ENCODE measurements around the gene PTPRM.

Gene PTPRM

DNA sequence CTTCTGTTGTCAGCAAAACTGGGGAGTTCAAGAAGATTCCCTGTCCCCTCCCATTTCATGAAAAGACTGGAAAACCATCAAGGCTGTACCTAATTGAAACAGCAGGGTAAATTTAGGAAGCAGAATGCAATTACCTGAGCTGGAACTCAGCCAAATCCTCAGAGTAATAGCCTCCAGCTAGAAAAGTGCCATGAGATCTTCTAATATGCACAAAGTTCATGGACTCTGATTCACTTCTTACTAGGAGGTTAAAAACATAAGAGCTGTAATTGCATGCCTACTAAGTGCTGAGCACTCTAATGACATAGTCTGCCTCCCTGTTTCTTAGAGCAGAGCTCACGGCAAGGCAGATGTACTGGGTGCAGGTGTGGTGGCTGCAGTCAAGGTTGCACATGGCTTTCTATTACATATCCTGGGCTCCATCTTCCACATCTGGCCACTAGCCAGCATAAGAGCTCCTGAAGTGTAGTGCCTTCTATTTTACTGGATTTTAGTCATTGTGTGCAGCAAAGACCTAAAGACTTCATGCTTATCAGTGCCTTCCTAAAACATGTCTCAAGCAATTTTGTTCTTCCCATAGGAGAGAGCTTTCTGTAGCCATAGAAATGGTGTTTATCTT, 341.7 kb downstream of the PTPRM start:
- DNase-seq = no peak

DNA sequence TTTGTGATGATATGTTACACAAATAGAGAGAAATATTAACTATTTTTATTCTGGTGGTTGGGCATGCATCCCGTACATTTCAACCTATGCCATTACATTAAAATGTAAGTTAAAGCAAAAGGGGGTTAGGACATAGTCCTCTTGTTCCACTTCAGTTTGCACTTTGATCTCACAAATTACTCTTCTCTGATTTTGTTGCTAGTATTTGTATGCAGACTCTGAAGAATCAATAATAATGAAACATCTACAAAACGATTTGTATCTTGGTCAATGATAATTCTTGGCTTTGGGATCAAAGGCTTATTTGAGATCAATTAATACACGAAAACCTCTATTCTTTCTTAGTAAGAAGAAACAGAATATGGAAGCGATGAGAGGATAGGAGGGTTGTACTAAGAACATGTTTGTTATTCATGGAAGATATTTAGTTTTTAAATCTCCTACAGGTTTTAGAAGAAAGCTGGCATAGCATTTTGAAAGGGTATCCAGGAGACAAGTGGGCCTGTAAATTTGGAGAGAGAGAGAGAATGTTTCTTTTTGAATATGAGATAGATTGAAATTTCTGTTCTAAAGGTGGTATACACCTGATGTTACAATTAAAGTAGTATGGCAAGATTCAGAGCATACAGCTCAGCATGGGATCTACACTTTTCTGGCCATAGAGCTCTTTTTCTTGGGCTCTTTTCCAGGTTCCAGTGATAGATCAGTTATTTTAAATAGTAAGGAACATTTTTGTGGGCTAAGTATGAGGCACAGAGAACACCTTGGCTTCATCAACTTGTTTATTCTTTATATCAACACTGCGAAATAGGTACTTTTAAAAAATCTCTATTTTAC, 347.9 kb downstream of the PTPRM start:
- no peak for DNase-seq

DNA sequence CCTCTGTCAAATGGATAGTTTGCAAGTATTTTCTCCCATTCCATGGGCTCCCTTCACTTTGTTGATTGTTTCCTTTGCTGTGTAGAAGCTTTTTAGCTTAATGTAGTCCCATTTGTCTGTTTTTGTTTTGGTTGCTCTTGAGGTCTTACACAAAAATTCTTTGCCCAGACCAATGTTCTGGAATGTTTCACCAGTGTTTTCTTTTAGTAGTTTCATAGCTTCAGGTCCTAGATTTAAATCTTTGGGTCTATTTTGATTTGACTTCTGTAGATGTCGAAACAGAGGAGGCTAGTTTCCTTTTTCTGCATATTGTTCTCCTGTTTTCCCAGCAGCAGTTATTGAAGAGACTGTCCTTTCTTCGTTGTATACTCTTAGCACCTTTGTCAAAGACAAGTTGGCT, 351.6 kb downstream of the PTPRM start:
- DNase-seq = no peak

DNA sequence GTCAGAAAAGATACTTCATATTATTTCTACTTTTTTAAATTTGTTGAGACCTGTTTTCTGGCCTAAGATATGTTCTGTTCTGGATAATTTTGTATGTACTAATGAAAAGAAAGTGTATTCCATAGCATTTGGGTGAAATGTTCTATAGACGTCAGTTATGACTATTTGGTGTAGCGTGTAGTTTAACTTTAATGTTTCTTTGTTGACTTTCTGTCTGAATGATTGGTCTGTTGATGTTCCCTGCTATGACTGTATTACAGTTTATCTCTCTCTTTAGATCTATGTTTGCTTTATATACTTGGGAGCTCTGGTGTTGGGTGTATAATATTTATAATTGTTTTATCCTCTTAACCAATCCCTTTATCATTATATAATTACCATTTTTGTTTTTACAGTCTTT, 352.4 kb downstream of the PTPRM start:
- DNase-seq = no peak

DNA sequence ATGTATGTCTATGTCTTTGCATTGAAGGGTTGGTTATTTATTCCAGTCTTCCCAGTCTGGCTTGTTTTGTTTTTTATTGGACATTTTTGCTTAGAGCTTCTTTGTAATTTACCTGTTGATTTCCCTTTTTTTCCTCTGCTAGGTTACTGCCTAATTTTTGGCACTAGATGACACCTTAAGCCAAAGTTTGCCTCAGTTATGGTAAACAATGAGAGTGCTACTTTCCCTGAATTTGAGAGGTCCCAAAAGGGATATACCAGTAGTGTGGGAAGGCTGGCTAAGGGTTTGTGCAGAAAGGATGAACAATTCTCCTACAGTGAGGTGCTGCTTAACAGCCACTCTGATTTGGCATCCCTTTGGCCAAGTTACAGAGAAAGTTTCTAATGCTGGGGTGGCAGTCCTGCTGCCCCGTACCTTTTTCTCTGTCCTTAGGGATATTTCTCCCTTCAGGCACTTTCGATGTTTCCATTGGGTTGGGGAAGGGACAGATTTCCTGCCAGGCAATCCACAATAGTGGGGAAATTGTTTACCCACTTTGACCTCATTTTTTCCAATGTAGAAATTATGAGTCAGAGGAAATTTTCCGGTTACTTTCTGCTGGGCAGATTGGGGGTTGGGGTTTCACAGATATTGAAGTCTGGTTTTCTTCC, 354.9 kb downstream of the PTPRM start:
- DNase-seq = no peak

DNA sequence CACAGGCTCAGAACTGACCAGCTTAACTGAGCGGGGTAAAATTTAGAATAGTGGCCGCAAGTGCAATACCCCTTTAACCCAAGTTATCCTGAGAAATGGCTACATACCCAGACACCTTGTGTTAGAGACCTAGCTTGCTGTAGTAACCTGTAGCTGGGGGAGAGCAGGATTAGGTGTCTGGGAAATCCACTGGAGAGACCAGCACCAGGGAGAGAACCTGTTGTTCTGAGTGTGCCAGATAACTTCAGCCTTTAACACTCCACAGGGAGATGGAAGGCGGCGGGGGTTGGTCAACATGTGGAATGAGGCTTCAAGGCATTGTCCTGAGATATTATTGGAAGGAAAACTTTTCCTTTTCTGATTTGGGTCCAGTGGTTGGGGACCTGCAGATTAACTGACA, 356.0 kb downstream of the PTPRM start:
- DNase-seq = no peak

DNA sequence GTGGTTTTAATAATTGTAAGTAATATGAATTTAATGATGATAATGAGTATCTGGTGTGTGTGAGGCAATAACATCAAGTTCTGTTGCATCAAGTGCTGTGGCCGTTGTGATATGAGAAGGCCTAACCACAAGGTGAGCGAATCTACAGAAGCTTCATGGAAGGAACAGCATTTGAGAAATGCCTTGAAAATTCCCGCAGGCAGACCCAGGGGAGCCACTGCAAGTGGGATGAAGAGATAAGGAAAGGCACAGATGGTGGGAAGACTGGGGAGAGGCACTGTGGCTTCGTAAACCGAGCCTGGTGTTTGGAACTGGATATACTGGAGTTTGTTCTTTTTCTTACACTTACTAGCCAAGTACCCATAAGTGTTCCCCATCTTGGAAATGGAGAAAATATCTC, 357.5 kb downstream of the PTPRM start:
- no peak for DNase-seq

DNA sequence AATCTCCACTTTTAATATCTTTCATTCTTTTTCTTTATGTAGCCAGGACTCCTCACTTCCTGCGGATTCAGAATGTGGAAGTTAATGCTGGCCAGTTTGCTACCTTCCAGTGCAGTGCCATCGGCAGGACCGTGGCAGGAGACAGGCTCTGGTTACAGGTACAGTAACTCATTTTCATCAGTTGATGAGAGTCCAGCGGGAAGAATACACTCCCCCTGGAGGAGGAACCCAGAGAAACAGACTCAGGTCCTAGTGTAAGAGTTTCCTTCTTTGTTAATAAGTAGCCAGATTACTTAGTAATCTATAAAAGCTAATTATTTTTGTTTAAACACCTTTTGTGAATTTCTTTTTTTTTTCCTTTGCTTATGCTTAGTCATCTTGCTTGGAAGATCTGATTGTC, 359.4 kb downstream of the PTPRM start:
- DNase-seq = no peak

DNA sequence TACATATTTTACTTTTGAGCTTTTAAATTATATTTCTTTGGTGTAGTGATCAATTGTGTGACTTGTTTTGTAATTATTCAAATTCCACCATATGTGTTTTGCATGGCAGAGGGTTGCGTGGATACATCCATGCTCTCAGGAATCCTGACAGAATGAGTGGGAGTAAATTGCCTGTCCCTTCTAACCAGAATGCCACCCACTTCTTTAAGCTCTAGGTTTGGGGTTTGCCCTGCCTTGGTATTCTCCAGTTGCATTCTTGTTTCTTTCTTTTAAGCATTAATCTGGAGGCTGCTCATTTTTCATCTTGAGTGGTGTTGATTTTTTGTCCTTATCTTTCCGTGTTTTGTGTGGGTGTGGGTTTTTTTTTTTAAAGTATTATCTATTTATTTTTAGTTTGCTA, 360.0 kb downstream of the PTPRM start:
- no peak for DNase-seq

DNA sequence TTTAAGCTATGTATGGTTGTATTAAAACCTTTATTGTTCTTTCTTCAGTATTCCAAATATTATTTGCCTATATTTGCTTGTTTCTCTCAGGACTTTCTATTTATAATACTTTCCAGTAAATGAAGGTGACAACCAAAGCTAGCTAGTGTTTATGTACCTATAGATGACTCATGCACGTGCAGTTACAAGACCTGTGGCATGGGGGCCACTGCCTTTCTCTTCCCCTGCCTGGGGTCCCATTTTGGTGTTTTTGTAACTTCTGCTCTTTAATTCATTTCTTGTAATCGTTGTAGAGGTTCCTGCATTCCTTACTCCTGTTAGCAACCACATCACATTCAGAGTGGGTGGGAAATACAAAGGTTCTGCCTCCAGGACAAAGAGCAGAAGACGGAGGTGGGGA, 364.6 kb downstream of the PTPRM start:
- DNase-seq = no peak

DNA sequence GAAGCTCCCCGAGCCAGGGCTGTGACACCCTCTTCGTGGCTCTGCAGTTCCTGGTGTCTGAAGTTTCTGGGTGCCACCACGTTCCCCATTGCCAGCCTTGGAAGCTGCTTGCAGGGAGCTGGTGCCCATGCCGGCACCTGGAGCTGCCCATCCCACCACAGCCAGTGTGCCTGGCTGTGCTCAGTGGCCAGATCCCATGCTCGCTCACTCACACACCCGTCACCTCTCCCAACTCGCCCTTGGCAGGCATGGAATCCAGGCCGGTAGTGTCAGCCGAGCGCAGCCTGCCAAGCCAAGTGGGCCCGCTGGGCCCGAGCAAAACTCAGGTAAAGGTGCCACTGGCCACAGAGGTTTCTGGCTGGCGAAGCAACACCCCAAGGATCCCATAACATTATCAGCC, 370.2 kb downstream of the PTPRM start:
- DNase-seq = no peak

DNA sequence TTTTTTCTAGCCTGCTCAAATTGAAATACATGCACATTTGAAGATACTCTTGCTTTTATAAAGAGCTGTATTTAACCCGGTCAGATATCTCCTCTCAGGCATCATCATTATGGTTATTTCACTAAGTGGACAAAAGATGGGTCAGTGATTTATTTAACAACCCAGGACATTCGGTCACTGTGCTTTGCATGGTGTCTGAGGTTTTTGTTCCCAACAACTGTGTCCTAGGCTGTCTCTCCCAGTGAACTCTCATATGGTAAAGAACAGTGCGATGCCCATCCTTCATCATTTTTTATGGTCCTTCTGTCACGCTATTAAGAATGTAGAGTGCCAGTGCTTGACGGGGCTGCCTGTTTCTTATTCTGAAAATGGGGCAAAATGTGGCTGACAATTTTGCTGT, 372.4 kb downstream of the PTPRM start:
- no peak for DNase-seq

DNA sequence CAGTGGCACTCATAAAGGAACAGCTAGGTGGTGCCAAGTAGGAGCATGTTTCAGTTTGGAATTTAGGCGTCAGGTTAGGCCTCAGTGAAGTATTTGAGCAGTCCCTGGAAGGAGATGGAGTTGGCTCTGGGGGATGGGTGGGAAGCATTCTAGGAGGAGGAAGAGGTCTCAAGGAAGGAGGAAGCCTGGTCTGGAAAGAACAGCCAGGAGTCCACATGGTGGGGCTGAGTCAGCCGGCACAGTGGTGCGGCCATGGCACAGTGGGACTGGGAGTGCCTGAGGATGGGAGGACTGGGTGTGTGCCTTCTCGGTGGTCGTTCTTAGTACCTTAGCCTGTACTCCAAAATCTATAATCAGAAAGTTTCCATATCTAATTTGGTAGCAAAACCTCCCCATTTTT, 373.3 kb downstream of the PTPRM start:
- no peak for DNase-seq

DNA sequence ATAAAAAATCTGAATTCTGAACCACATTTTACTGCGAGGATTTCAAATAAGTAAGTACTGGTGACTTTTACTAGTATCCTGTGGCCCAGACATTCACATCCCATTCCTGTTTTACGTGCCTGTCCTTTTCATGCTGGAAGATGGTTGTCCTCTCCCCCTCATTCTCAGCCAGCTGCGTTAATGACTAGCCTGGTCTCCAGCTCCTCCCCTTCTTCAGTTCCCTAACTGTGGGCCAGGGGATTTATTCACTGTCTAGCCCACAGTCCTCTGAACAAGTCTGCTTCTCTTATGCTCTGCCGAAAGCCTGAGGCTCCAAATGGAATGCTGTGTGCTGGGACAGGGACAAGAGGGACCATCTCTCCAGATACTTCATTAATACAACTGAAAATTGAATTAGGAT, 373.9 kb downstream of the PTPRM start:
- no peak for DNase-seq

DNA sequence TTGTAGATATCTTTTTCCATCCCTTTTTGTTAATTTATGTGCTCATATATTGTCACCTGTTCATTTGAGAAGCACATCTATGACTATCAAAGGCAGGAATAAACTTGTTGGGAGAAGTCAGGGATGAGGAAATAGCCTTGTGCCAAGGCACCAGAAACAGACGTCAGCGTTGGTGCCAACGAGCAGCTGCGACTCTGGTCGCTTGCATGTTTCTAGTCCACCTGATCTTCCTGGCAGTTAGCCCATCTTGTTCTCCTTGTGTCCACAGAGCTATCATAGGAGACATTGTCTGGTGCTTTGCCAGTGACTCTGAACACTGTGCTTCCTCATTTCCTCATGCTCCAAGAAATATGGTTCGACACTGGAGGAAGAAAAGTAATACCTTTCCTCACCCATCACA, 374.4 kb downstream of the PTPRM start:
- DNase-seq = no peak

DNA sequence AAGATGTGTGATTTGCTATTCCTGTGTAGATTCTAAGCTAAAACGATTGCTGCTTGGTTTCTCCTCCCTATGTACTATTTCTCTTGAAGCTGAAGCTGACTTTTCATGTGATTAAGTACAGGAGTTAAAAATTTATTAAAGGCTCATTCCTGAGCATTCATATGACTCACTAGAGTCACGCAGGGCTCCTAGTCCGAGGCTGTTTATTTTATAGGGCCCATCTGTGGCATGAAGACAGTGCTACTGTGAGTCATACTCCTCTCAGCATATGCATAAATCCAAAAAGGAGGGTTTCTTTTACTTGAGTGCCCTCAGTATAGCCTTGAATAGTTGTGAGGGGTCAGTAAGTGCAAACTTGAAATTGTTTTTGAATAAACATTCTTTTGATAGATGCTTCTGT, 378.8 kb downstream of the PTPRM start:
- no peak for DNase-seq

DNA sequence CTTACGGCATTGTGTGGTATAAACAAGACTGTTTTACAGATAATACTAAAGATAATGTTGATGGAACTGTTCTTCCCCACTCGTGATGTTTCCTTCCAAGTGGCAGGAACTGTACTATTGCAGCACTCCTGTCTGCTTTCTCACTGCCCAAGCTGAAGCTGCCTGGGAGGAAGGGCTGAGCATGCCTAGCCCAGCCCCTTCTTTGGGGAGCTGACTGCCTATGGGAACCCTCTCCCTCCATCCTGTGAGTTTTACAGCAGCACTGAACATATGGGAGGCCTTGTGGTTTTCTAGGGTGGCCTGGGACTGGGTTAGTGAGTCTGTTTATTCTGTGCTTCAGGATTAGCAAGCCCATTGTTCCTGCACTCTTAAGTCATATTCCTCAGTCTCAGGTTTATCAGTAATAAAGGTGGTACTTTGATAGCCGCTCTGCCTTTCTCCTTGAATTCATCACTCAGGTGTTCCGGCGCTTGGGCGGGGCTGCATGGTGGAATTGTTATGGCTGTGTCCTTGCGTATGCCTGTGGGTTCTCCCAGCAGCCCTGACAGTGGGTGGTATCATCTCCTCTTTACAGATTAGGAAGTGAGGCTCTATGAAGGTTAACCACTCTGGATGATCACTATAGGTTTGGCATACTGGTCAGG, 379.7 kb downstream of the PTPRM start:
- DNase-seq = no peak

DNA sequence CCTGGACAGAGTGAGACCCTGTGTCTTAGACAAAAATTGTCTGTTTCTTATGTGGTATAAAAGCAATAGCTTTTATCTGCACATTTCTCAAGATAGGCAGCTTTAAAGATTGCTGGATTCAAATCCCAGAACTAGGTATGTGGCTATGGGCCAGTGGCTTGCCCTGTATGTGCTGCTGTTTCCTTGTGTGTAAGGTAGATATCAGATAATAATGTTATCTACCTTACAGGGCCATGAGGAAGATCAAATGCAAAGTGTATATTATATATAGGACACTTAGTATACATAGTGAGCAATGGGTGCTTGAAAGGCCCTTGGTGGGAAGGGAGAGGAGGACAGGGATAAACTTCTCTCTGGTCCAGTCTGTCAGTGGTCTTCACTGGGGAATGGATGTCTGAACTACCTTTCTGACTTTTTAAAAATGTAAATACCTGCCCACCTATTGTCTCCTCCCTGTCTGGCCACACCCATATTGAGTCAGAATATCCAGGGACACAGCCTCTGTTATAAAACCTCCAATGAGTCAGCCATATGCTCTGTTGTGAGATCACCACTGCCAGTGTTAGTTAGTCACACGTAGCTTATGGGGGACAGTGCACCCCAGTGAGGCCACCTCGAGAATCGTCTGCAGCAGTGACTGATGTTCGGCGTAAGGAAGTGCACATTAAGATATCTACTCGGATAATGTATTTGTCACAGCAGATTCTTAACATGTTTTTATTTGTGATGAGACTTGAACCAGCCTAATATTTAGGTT, 383.4 kb downstream of the PTPRM start:
- DNase-seq = no peak

DNA sequence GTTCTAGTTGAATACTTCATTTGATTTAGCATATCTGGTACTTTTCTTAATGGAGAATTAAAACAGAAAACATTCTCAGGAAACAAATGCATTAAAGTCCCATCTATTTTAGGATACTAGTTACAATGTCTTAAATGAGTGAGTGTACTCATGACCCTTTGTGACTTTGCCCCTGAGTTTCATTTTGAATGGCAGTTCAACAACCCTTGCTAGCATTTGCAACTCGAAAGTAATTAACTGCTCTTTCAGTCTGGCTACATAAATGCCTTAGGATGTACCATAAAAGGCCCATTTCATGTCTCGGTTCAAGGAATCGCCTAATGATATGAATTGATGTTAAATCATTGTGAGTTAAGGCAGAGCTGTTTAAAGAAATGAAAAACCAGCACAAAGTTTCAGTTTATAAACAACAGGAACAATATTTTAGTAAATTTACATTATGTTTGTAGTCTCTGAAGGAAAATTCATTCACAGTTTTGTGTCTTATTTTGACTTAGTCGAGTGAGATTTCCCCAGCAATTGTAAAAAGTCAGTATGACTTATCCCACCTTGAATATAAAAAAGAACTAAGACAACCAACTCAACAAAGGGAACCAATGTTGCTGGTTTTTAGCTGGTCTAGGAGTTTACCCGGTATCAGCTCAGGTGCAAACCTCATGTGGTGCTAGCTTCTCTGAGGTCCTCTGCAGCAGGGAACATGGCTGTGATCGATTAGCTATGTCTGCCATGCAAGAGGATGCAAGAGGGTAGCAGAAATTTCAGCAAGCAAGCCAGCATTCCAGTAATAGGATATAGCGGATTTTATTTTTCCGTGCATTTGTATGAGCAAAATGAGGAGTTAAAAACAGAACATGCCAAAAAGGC, 386.2 kb downstream of the PTPRM start:
- no peak for DNase-seq

DNA sequence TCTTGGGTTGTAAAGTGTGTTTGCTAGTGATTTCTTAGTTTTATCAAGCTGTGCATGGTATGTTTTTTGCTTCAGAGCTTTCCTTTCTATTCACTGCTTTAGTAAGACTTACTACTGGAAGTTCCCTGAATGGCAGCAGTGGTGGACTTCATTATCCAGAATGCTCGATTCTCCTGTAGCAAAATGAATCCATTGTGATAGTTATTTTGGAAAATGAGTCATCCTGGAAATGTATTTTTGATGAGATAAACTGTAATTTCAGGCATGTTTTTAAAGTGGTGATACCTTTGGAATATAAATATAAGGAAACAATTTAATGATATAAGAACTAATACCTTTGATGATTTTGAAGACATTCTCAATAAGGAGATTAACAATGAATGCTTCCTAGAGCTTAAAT, 387.1 kb downstream of the PTPRM start:
- DNase-seq = no peak

DNA sequence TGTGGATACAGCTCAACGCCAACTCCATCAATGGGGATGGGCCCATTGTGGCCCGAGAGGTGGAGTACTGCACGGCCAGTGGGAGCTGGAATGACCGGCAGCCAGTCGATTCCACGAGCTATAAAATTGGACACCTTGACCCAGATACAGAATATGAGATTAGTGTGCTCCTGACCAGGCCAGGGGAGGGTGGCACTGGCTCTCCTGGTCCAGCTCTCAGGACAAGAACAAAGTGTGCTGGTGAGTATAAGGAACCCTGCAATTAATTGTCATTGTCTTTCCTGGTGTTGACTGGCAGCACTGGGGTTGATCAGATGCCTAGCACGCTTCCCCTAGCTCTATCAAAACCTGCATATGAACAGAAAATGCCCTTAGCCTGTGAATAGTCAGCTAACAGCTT, 388.1 kb downstream of the PTPRM start:
- DNase-seq = no peak

DNA sequence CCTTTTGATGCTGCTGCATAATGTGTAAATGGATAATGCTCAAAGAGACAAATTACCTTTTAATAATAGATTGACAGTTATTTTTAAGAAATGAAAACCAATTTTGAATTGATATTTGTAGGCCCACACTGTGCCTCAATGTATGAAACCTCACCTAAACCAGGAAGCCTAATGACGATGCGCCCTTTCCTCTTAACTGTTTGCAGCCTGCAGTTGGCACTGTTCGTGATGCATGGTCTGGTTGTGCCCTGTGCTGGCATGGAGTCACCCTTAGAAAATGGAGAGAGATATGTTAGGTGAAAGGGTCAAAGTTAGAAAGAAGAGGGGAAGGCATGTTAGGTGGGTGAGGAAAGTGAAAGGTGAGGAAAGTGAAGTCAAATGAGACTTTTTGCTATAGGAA, 390.2 kb downstream of the PTPRM start:
- DNase-seq = no peak

All from activated effector memory CD4-positive, alpha-beta T cell treated with Interleukin-2 at 50 U/mL for 16 hours (primary cell).